Kidney tubule cell (primary cell): Measurements from ENCODE around the gene TMEM163.

Experiments
- DNase-seq: peaks from one replicate; pipeline ENCODE4 v3.0.0-alpha.2; 2018; ENCODE audit warnings: low spot score

The TMEM163 gene

GRCh38 chr2:134410006-134410405 lies 308.8 kb downstream of the TMEM163 start:
- no peak for DNase-seq

- no peak for DNase-seq
Measured at GRCh38 chr2:134408791-134409190, 310.0 kb downstream of the TMEM163 start.

- DNase-seq: no peak
Measured at GRCh38 chr2:134408386-134408785, 310.4 kb downstream of the TMEM163 start.

- DNase-seq: peak; percentile 40
Measured at GRCh38 chr2:134407154-134407890, 311.5 kb downstream of the TMEM163 start.

GRCh38 chr2:134406736-134407135 lies 312.1 kb downstream of the TMEM163 start:
- no peak for DNase-seq

- DNase-seq: peak; percentile 71
Measured at GRCh38 chr2:134406311-134406710, 312.5 kb downstream of the TMEM163 start.
